Esophagus mucosa (tissue), 1 donor: ENCODE results near the gene PRDM16. TPM values are rescaled to one million over a fixed set of nuclear protein-coding genes. Genes with fewer than 3 reads are reported as not detected.

Source experiments
- ATAC-seq: fragments of 200-7000 bp; cut with Tn5 transposase; one replicate; pipeline ENCODE4 v1.9.1; 2020
- total RNA-seq: library from RNA; stranded (reverse); gene quantifications from one replicate; pipeline ENCODE4 v1.2.4, GENCODE V29; 2023
- donor health status: DM: yes; HTN: yes; CAD: no.

PRDM16 gene
- total RNA-seq: 0.44 TPM

- ATAC-seq: no peak
Measured at GRCh38 chr1:3068564-3069431, at the start of gene PRDM16. Gene PRDM16 (plus strand): TSS chr1:3069203. CDS start chr1:3069260, 57 bp downstream.

- ATAC-seq: no peak
Measured at GRCh38 chr1:3019516-3020051, 49.4 kb upstream of the PRDM16 start.

- ATAC-seq: no peak
Measured at GRCh38 chr1:3020263-3020909, 48.6 kb upstream of the PRDM16 start.

- no peak for ATAC-seq
Measured at GRCh38 chr1:3021233-3021671, 47.8 kb upstream of the PRDM16 start, which contains the start of gene ACTRT2. Gene ACTRT2 (plus strand): TSS chr1:3021467. CDS start chr1:3021687, 220 bp downstream.

GRCh38 chr1:3021801-3022401, 47.1 kb upstream of the PRDM16 start:
- ATAC-seq: no peak

- ATAC-seq: no peak
Measured at GRCh38 chr1:3022511-3022973, 46.5 kb upstream of the PRDM16 start.

- no peak for ATAC-seq
Measured at GRCh38 chr1:3022976-3023375, 46.0 kb upstream of the PRDM16 start.

- no peak for ATAC-seq
Measured at GRCh38 chr1:3024019-3024418, 45.0 kb upstream of the PRDM16 start.

- ATAC-seq: no peak
Measured at GRCh38 chr1:3024588-3024987, 44.4 kb upstream of the PRDM16 start.

GRCh38 chr1:3026124-3026523, 42.9 kb upstream of the PRDM16 start:
- no peak for ATAC-seq

GRCh38 chr1:3026581-3027391, 42.2 kb upstream of the PRDM16 start:
- ATAC-seq: no peak

- no peak for ATAC-seq
Measured at GRCh38 chr1:3027611-3028371, 41.2 kb upstream of the PRDM16 start.

GRCh38 chr1:3028531-3029282, 40.3 kb upstream of the PRDM16 start:
- no peak for ATAC-seq

GRCh38 chr1:3029481-3029961, 39.5 kb upstream of the PRDM16 start:
- ATAC-seq: no peak

- ATAC-seq: no peak
Measured at GRCh38 chr1:3029991-3030662, 38.9 kb upstream of the PRDM16 start.

GRCh38 chr1:3030663-3031381, 38.2 kb upstream of the PRDM16 start:
- ATAC-seq: no peak

GRCh38 chr1:3031401-3032221, 37.4 kb upstream of the PRDM16 start:
- no peak for ATAC-seq

GRCh38 chr1:3032371-3033039, 36.5 kb upstream of the PRDM16 start:
- no peak for ATAC-seq
